ENCODE measurements around the gene C6orf62.

C6orf62 gene

GRCh38 chr6:24689964-24690363 is 29.0 kb downstream of the C6orf62 start (continued):
- TF ChIP-seq PATZ1 (CRISPR knock-in tag; IDR thresholded peaks at IDR 0.05; ENCODE audit: borderline replicate concordance) (no peak), OSR1 (CRISPR knock-in tag; IDR thresholded peaks at IDR 0.05) (no peak), ZNF70 (CRISPR knock-in tag; IDR thresholded peaks at IDR 0.05) (no peak), ZC3H10 (CRISPR knock-in tag; IDR thresholded peaks at IDR 0.05) (no peak), CREB5 (CRISPR knock-in tag; IDR thresholded peaks at IDR 0.05; ENCODE audit: low read depth) (no peak), GLIS3 (CRISPR knock-in tag; IDR thresholded peaks at IDR 0.05) (no peak), BACH2 (CRISPR knock-in tag; IDR thresholded peaks at IDR 0.05; ENCODE audit: borderline replicate concordance) (no peak), ISL1 (CRISPR knock-in tag; IDR thresholded peaks at IDR 0.05) (no peak), PPARA (CRISPR knock-in tag; IDR thresholded peaks at IDR 0.05; ENCODE audit: borderline replicate concordance) (no peak), ESRRG (CRISPR knock-in tag; IDR thresholded peaks at IDR 0.05) (no peak), ZNF8 (CRISPR knock-in tag; IDR thresholded peaks at IDR 0.05) (no peak), ZFP3 (CRISPR knock-in tag; IDR thresholded peaks at IDR 0.05) (no peak), RARB (CRISPR knock-in tag; IDR thresholded peaks at IDR 0.05) (no peak), CSDC2 (CRISPR knock-in tag; IDR thresholded peaks at IDR 0.05) (no peak)

DNA sequence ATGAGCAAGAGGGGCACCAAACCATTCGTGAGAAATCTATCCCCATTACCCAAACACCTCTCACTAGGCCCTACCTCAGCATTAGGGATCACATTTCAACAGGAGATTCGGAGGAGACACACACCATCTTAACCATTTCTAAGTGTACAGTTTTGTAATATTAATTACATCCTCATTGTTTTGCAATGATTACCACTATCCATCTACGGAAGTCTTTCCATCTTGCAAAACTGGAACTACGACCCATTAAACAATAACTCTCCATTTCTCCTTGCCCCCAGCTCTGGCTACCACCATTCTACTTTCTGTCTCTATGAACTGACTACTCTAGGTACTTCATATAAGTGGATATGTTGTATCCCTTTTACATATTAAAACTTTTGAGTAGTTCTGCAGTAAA is 32.0 kb downstream of the C6orf62 start:
- ATAC-seq: no peak
- no peak for TF ChIP-seq TSHZ2 (CRISPR knock-in tag; IDR thresholded peaks at IDR 0.05)
- TF ChIP-seq ZFP3 (CRISPR knock-in tag; IDR thresholded peaks at IDR 0.05): no peak
- TF ChIP-seq CREB5 (CRISPR knock-in tag; IDR thresholded peaks at IDR 0.05; ENCODE audit: low read depth): no peak
- no peak for TF ChIP-seq TCF4 (CRISPR knock-in tag; IDR thresholded peaks at IDR 0.05; ENCODE audit: borderline replicate concordance)
- TF ChIP-seq TOX (CRISPR knock-in tag; IDR thresholded peaks at IDR 0.05; ENCODE audit: borderline replicate concordance): no peak
- TF ChIP-seq ZFP30 (CRISPR knock-in tag; IDR thresholded peaks at IDR 0.05): no peak
- no peak for TF ChIP-seq RARB (CRISPR knock-in tag; IDR thresholded peaks at IDR 0.05)
- no peak for TF ChIP-seq BACH2 (CRISPR knock-in tag; IDR thresholded peaks at IDR 0.05; ENCODE audit: borderline replicate concordance)

DNA sequence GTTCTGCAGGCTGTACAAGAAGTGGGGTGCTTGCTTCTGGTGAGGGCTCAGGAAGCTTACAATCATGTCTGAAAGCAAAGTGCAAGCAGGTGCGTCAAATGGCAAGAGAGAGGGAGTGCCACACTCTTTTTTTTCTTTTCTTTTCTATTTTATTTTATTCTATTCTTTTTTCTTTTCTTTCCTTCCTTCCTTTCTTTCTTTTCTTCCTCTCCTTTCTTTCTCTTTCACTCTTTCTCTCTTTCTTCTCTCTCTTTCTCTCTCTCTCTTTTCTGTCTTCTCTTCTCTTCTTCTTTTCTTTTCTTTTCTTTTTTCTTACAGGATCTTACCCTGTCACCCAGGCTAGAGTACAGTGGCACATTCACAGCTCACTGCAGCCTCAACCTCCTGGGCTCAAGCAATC is 32.5 kb downstream of the C6orf62 start:
- TF ChIP-seq ZFP30 (CRISPR knock-in tag; IDR thresholded peaks at IDR 0.05) (no peak), BACH2 (CRISPR knock-in tag; IDR thresholded peaks at IDR 0.05; ENCODE audit: borderline replicate concordance) (no peak), ZFP3 (CRISPR knock-in tag; IDR thresholded peaks at IDR 0.05) (no peak), ZNF70 (CRISPR knock-in tag; IDR thresholded peaks at IDR 0.05) (no peak), RARB (CRISPR knock-in tag; IDR thresholded peaks at IDR 0.05) (no peak), TCF4 (CRISPR knock-in tag; IDR thresholded peaks at IDR 0.05; ENCODE audit: borderline replicate concordance) (no peak), CREB5 (CRISPR knock-in tag; IDR thresholded peaks at IDR 0.05; ENCODE audit: low read depth) (no peak), CSDC2 (CRISPR knock-in tag; IDR thresholded peaks at IDR 0.05) (no peak)
- TF ChIP-seq, protein P1, sequence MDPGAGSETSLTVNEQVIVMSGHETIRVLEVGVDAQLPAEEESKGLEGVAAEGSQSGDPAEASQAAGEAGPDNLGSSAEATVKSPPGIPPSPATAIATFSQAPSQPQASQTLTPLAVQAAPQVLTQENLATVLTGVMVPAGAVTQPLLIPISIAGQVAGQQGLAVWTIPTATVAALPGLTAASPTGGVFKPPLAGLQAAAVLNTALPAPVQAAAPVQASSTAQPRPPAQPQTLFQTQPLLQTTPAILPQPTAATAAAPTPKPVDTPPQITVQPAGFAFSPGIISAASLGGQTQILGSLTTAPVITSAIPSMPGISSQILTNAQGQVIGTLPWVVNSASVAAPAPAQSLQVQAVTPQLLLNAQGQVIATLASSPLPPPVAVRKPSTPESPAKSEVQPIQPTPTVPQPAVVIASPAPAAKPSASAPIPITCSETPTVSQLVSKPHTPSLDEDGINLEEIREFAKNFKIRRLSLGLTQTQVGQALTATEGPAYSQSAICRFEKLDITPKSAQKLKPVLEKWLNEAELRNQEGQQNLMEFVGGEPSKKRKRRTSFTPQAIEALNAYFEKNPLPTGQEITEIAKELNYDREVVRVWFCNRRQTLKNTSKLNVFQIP (CRISPR knock-in tag; IDR thresholded peaks at IDR 0.05; ENCODE audit: borderline replicate concordance, low read depth): no peak
- ATAC-seq: no peak

Data from SK-N-SH treated with all-trans-retinoic acid at 6 μM for 48 hours (cell line).